ENCODE results near the gene TRUB2.
A peak's percentile ranks its signal among the peaks of the same experiment; 100 is the strongest.

Gene TRUB2

GRCh38 chr9:128322404-128323211 lies at the start of gene TRUB2, which contains the start of gene COQ4:
TRUB2 (minus strand) TSS chr9:128322447; CDS start chr9:128322408, 39 bp downstream.
COQ4 (plus strand) TSS chr9:128322839; CDS start chr9:128322859, 20 bp downstream.
- Histone ChIP-seq H3K9me3 (no peaks in the 10 kb centered on the region), H3K36me3 (peaks cover 3% of the 10 kb centered on the region), H3K27me3 (no peaks in the 10 kb centered on the region), H3K4me1 (ENCODE audit: control insufficient read depth in 1 of 2, insufficient read depth in 1 of 2, low read depth in 1 of 2, low read length in 1 of 2) (peaks cover 21 to 22% of the 10 kb centered on the region in 2 experiments), H3K27ac (peak within 1 kb of the TSS; percentile 90), H3K4me3 (ENCODE audit: low read depth in 1 of 2, low read length in 1 of 2) (peak within 1 kb of the TSS; percentile 81 to 89)
- TF ChIP-seq CTCF (IDR thresholded peaks at IDR 0.05) = no peak

GRCh38 chr9:128371630-128372117 lies 49.4 kb upstream of the TRUB2 start:
- Histone ChIP-seq H3K4me3 (ENCODE audit: low read depth in 1 of 2, low read length in 1 of 2) (peak overlapping the region; percentile 73 to 81), H3K4me1 (ENCODE audit: control insufficient read depth in 1 of 2, insufficient read depth in 1 of 2, low read depth in 1 of 2, low read length in 1 of 2) (peaks cover 20 to 21% of the 10 kb centered on the region in 2 experiments), H3K9me3 (no peaks in the 10 kb centered on the region), H3K36me3 (no peaks in the 10 kb centered on the region), H3K27me3 (no peaks in the 10 kb centered on the region), H3K27ac (peak overlapping the region; percentile 93)
- no peak for TF ChIP-seq CTCF (IDR thresholded peaks at IDR 0.05)

GRCh38 chr9:128370752-128371629 lies 48.7 kb upstream of the TRUB2 start, which contains the start of gene URM1:
URM1 (plus strand) TSS chr9:128371374; CDS start chr9:128371381, 7 bp downstream.
- no peaks in the 10 kb centered on the region for H3K9me3 ChIP-seq
- no peaks in the 10 kb centered on the region for H3K36me3 ChIP-seq
- H3K4me3 ChIP-seq (ENCODE audit: low read depth in 1 of 2, low read length in 1 of 2) = peak within 1 kb of the TSS; percentile 73 to 81
- H3K27ac ChIP-seq = peak within 1 kb of the TSS; percentile 93
- peaks cover 20 to 21% of the 10 kb centered on the region in 2 experiments for H3K4me1 ChIP-seq (ENCODE audit: control insufficient read depth in 1 of 2, insufficient read depth in 1 of 2, low read depth in 1 of 2, low read length in 1 of 2)
- peak; percentile 37 for TF ChIP-seq CTCF (IDR thresholded peaks at IDR 0.05)
- no peaks in the 10 kb centered on the region for H3K27me3 ChIP-seq

- no peak for TF ChIP-seq CTCF (IDR thresholded peaks at IDR 0.05)
- H3K4me1 ChIP-seq (ENCODE audit: control insufficient read depth in 1 of 2, insufficient read depth in 1 of 2, low read depth in 1 of 2, low read length in 1 of 2) = peaks cover 20 to 23% of the 10 kb centered on the region in 2 experiments
These were observed 48.1 kb upstream of the TRUB2 start for GRCh38 chr9:128370367-128370751.

GRCh38 chr9:128369024-128369706 lies 46.9 kb upstream of the TRUB2 start:
- Histone ChIP-seq H3K27ac (no peak overlapping the region), H3K4me3 (ENCODE audit: low read depth in 1 of 2, low read length in 1 of 2) (no peak overlapping the region), H3K27me3 (peaks cover 11% of the 10 kb centered on the region), H3K4me1 (ENCODE audit: control insufficient read depth in 1 of 2, insufficient read depth in 1 of 2, low read depth in 1 of 2, low read length in 1 of 2) (peaks cover 28 to 31% of the 10 kb centered on the region in 2 experiments), H3K36me3 (no peaks in the 10 kb centered on the region), H3K9me3 (no peaks in the 10 kb centered on the region)
- TF ChIP-seq CTCF (IDR thresholded peaks at IDR 0.05) = no peak

More at GRCh38 chr9:128370367-128370751, 48.1 kb upstream of the TRUB2 start:
- Histone ChIP-seq H3K9me3 (no peaks in the 10 kb centered on the region), H3K4me3 (ENCODE audit: low read depth in 1 of 2, low read length in 1 of 2) (peak overlapping the region; percentile 73 to 81), H3K36me3 (no peaks in the 10 kb centered on the region), H3K27ac (peak overlapping the region; percentile 93), H3K27me3 (peaks cover 2% of the 10 kb centered on the region)
